GM21576 (cell line): ENCODE measurements around the gene BLNK.
"Not testable (repeated sequence)": the region's sequence is repeated elsewhere in the genome, so short reads cannot be mapped to it uniquely, and the experiment has no call there.

Experiments
- ATAC-seq: cut with Tn5 transposase; IDR thresholded peaks from one replicate; pipeline ENCODE4 v1.9.1; 2021; ENCODE audit warnings: mild to moderate bottlenecking, moderate library complexity; ENCODE audit not compliant: unreplicated experiment

Gene BLNK

GRCh38 chr10:96271016-96271815, at the start of gene BLNK:
BLNK (minus strand) TSS chr10:96271569; CDS start chr10:96271398, 171 bp downstream.
- ATAC-seq, result peak; percentile 67

GRCh38 chr10:96319754-96320474, 48.5 kb upstream of the BLNK start:
- no peak for ATAC-seq

- no peak for ATAC-seq
These were observed 45.9 kb upstream of the BLNK start for GRCh38 chr10:96317067-96317833.

- ATAC-seq, result no peak
These were observed 42.0 kb upstream of the BLNK start for GRCh38 chr10:96313344-96313743.

- ATAC-seq, result no peak
These were observed 39.9 kb upstream of the BLNK start for GRCh38 chr10:96311180-96311715.

GRCh38 chr10:96310321-96310669, 38.9 kb upstream of the BLNK start:
- no peak for ATAC-seq

GRCh38 chr10:96309628-96310320, 38.4 kb upstream of the BLNK start:
- ATAC-seq, result no peak

GRCh38 chr10:96308854-96309253, 37.5 kb upstream of the BLNK start:
- not testable (repeated sequence) for ATAC-seq

- no peak for ATAC-seq
These were observed 35.1 kb upstream of the BLNK start for GRCh38 chr10:96306516-96306915.

- no peak for ATAC-seq
These were observed 33.6 kb upstream of the BLNK start for GRCh38 chr10:96305019-96305418.

- ATAC-seq, result no peak
These were observed 32.9 kb upstream of the BLNK start, which contains the start of gene DNTT for GRCh38 chr10:96304230-96304629. DNTT (plus strand) TSS chr10:96304434; CDS start chr10:96304498, 64 bp downstream.

- ATAC-seq, result no peak
These were observed 30.2 kb upstream of the BLNK start for GRCh38 chr10:96301616-96302015.

GRCh38 chr10:96299383-96299782, 28.0 kb upstream of the BLNK start:
- ATAC-seq, result no peak

- no peak for ATAC-seq
These were observed 27.0 kb upstream of the BLNK start for GRCh38 chr10:96298362-96298761.

GRCh38 chr10:96297486-96297885, 26.1 kb upstream of the BLNK start:
- no peak for ATAC-seq

- no peak for ATAC-seq
These were observed 24.1 kb upstream of the BLNK start for GRCh38 chr10:96295475-96295874.

- ATAC-seq, result peak; percentile 50
These were observed 21.9 kb upstream of the BLNK start for GRCh38 chr10:96292971-96293920.

- ATAC-seq, result peak; percentile 30
These were observed 19.2 kb upstream of the BLNK start for GRCh38 chr10:96290368-96291133.
